Measurements from ENCODE around the gene HES7. TPM values are rescaled to one million over a fixed set of nuclear protein-coding genes. Genes with fewer than 3 reads are reported as not detected.

The HES7 gene
- total RNA-seq, 1 experiment from 2014 or later, result 0.28 TPM

- H3K9me3 Mint-ChIP-seq (ENCODE audit: low read depth, unreplicated experiment), result no peaks in the 10 kb centered on the region
- H3K27me3 Mint-ChIP-seq (ENCODE audit: unreplicated experiment), result peaks cover 75% of the 10 kb centered on the region
- peak overlapping the region; percentile 94 for H3K27ac Mint-ChIP-seq (ENCODE audit: unreplicated experiment)
- no peak for TF ChIP-seq CTCF (IDR thresholded peaks at IDR 0.05; ENCODE audit: unreplicated experiment)
- BruUV-seq (replicated peaks), result no TSS peak
- peaks cover 48% of the 10 kb centered on the region for H3K4me1 Mint-ChIP-seq (ENCODE audit: low read depth, unreplicated experiment)
- no peak for DNase-seq
- H3K36me3 Mint-ChIP-seq (ENCODE audit: insufficient read depth, unreplicated experiment), result peaks cover 28% of the 10 kb centered on the region
- intact Hi-C loops (cut with micrococcal nuclease; ENCODE audit: unreplicated experiment), result loop anchor here (2.0 kb wide), 1 partner anchor 175 kb away; no protein-coding TSS in a partner anchor
- peak overlapping the region; percentile 91 for H3K4me3 Mint-ChIP-seq (ENCODE audit: low read depth, unreplicated experiment)
- CTCF ChIA-PET, result interaction anchor here (0.9 kb wide), 1 partner anchor 31 kb away, joined by 3 read pairs; no protein-coding TSS in a partner anchor
Measured at GRCh38 chr17:8125947-8126490, 2.1 kb upstream of the HES7 start.

GRCh38 chr17:8125154-8125946, 1.4 kb upstream of the HES7 start:
- DNase-seq, result peak; percentile 81
- no peaks in the 10 kb centered on the region for H3K9me3 Mint-ChIP-seq (ENCODE audit: low read depth, unreplicated experiment)
- intact Hi-C loops (cut with micrococcal nuclease; ENCODE audit: unreplicated experiment), result loop anchor here (2.0 kb wide), 1 partner anchor 175 kb away; no protein-coding TSS in a partner anchor
- peak overlapping the region; percentile 94 for H3K27ac Mint-ChIP-seq (ENCODE audit: unreplicated experiment)
- CTCF ChIA-PET, result no interaction called here
- no peak for TF ChIP-seq CTCF (IDR thresholded peaks at IDR 0.05; ENCODE audit: unreplicated experiment)
- peaks cover 77% of the 10 kb centered on the region for H3K27me3 Mint-ChIP-seq (ENCODE audit: unreplicated experiment)
- peaks cover 50% of the 10 kb centered on the region for H3K4me1 Mint-ChIP-seq (ENCODE audit: low read depth, unreplicated experiment)
- H3K36me3 Mint-ChIP-seq (ENCODE audit: insufficient read depth, unreplicated experiment), result peaks cover 35% of the 10 kb centered on the region
- peak overlapping the region; percentile 91 for H3K4me3 Mint-ChIP-seq (ENCODE audit: low read depth, unreplicated experiment)
- no TSS peak for BruUV-seq (replicated peaks)

- DNase-seq, result no peak
- H3K9me3 Mint-ChIP-seq (ENCODE audit: low read depth, unreplicated experiment), result no peaks in the 10 kb centered on the region
- CTCF ChIA-PET, result interaction anchor here (1.0 kb wide), 1 partner anchor 31 kb away, joined by 3 read pairs; no protein-coding TSS in a partner anchor
- H3K27me3 Mint-ChIP-seq (ENCODE audit: unreplicated experiment), result peaks cover 73% of the 10 kb centered on the region
- peaks cover 43% of the 10 kb centered on the region for H3K36me3 Mint-ChIP-seq (ENCODE audit: insufficient read depth, unreplicated experiment)
- H3K27ac Mint-ChIP-seq (ENCODE audit: unreplicated experiment), result peak overlapping the region; percentile 72
- H3K4me1 Mint-ChIP-seq (ENCODE audit: low read depth, unreplicated experiment), result peaks cover 56% of the 10 kb centered on the region
- intact Hi-C loops (cut with micrococcal nuclease; ENCODE audit: unreplicated experiment), result loop anchor here (2.0 to 5.0 kb wide), 2 partner anchors 33 to 176 kb away; no protein-coding TSS in a partner anchor
- TF ChIP-seq CTCF (IDR thresholded peaks at IDR 0.05; ENCODE audit: unreplicated experiment), result no peak
- BruUV-seq (replicated peaks), result no TSS peak
- peak overlapping the region; percentile 91 for H3K4me3 Mint-ChIP-seq (ENCODE audit: low read depth, unreplicated experiment)
Measured at GRCh38 chr17:8124350-8125153, 646 bp upstream of the HES7 start.

GRCh38 chr17:8122924-8123694, 797 bp downstream of the HES7 start:
- DNase-seq, result no peak
- H3K4me1 Mint-ChIP-seq (ENCODE audit: low read depth, unreplicated experiment), result peaks cover 64% of the 10 kb centered on the region

More at GRCh38 chr17:8122924-8123694, 797 bp downstream of the HES7 start:
- CTCF ChIA-PET, result no interaction called here
- peaks cover 57% of the 10 kb centered on the region for H3K36me3 Mint-ChIP-seq (ENCODE audit: insufficient read depth, unreplicated experiment)
- no peaks in the 10 kb centered on the region for H3K9me3 Mint-ChIP-seq (ENCODE audit: low read depth, unreplicated experiment)
- TF ChIP-seq CTCF (IDR thresholded peaks at IDR 0.05; ENCODE audit: unreplicated experiment), result no peak
- H3K27ac Mint-ChIP-seq (ENCODE audit: unreplicated experiment), result peak overlapping the region; percentile 48
- H3K4me3 Mint-ChIP-seq (ENCODE audit: low read depth, unreplicated experiment), result peak overlapping the region; percentile 91
- intact Hi-C loops (cut with micrococcal nuclease; ENCODE audit: unreplicated experiment), result loop anchor here (5.0 kb wide), 1 partner anchor 34 kb away; no protein-coding TSS in a partner anchor
- no TSS peak for BruUV-seq (replicated peaks)
- H3K27me3 Mint-ChIP-seq (ENCODE audit: unreplicated experiment), result peaks cover 68% of the 10 kb centered on the region

Data from Calu3 (cell line).